ENCODE results near the gene SV2B. TPM values are rescaled to one million over a fixed set of nuclear protein-coding genes. Genes with fewer than 3 reads are reported as not detected.

SV2B gene
- total and polyA plus RNA-seq, 2 donors (not counting 1 experiment from before 2014, with no cell fraction given): not detected

DNA sequence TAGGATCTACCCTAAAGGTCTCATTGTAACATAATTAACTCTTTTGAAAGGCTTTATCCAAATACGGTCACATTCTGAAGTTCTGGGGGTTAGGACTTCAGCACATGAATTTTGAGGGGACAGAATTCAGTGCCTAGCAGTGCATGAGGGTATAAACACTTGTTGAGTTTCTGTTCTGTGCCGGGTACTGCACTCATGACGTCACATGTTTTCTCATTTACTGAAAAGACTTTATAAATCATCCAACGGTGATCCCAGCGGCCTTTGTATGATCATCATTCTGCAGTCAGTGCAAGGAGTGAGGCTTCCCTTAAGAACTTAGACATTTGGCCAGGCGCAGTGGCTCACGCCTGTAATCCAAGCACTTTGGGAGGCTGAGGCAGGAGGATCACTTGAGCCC is 25.1 kb downstream of the SV2B start:
- H3K27me3 ChIP-seq (replicated peaks in 1 of 4; ENCODE audit: control extremely low read depth in 1 of 4, control insufficient read depth in 3 of 4, insufficient read depth in 4 of 4, low read length in 3 of 4): peaks cover 0 to 20% (median 0%) of the 10 kb centered on the region in 4 experiments
- H3K27ac Mint-ChIP-seq: no peak overlapping the region
- no peak overlapping the region for H3K4me3 Mint-ChIP-seq
- ATAC-seq (ENCODE audit: low read depth) (no peak), DNase-seq (no peak)
- ChIA-PET POLR2A (no interaction called here), CTCF (no interaction called here)
- H3K4me1 ChIP-seq (ENCODE audit: control insufficient read depth in 2 of 2, insufficient read depth in 2 of 2, low read length in 2 of 2): no peaks in the 10 kb centered on the region
- TF ChIP-seq, protein P1, sequence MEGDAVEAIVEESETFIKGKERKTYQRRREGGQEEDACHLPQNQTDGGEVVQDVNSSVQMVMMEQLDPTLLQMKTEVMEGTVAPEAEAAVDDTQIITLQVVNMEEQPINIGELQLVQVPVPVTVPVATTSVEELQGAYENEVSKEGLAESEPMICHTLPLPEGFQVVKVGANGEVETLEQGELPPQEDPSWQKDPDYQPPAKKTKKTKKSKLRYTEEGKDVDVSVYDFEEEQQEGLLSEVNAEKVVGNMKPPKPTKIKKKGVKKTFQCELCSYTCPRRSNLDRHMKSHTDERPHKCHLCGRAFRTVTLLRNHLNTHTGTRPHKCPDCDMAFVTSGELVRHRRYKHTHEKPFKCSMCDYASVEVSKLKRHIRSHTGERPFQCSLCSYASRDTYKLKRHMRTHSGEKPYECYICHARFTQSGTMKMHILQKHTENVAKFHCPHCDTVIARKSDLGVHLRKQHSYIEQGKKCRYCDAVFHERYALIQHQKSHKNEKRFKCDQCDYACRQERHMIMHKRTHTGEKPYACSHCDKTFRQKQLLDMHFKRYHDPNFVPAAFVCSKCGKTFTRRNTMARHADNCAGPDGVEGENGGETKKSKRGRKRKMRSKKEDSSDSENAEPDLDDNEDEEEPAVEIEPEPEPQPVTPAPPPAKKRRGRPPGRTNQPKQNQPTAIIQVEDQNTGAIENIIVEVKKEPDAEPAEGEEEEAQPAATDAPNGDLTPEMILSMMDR (IDR thresholded peaks at IDR 0.05): no peak
- no peak for TF ChIP-seq EZH2 (IDR thresholded peaks at IDR 0.05; ENCODE audit: borderline replicate concordance, insufficient read depth, low read depth, low read length, poor library complexity, severe bottlenecking)
- no peaks in the 10 kb centered on the region for H3K79me2 ChIP-seq (ENCODE audit: control insufficient read depth, insufficient read depth, low read length)
- H4K20me1 ChIP-seq (ENCODE audit: control insufficient read depth, insufficient read depth, low read length, poor library complexity, severe bottlenecking): no peaks in the 10 kb centered on the region
- 98% methylated on average over 7 of the region's 7 CpGs for WGBS (ENCODE audit: insufficient coverage)
- H3K27ac ChIP-seq (ENCODE audit: low read length in 2 of 2): no peak overlapping the region
- no peak overlapping the region for H3K4me2 ChIP-seq (replicated peaks; ENCODE audit: low read depth, low read length, poor library complexity, severe bottlenecking)
- intact Hi-C loops (cut with micrococcal nuclease): no loop called here
- H3K4me1 Mint-ChIP-seq: no peaks in the 10 kb centered on the region
- no peaks in the 10 kb centered on the region for H3K36me3 ChIP-seq (replicated peaks in 1 of 2; ENCODE audit: control extremely low read depth in 1 of 2, control insufficient read depth in 1 of 2, extremely low read depth in 1 of 2, insufficient read depth in 2 of 2, low read length in 1 of 2)
- no peaks in the 10 kb centered on the region for H3K9me3 Mint-ChIP-seq (ENCODE audit: insufficient read depth)
- H3K9me3 ChIP-seq (ENCODE audit: control extremely low read depth in 1 of 3, control insufficient read depth in 2 of 3, insufficient read depth in 1 of 3, low read length in 2 of 3): no peaks in the 10 kb centered on the region
- no peak overlapping the region for H3K9ac ChIP-seq (ENCODE audit: low read length)
- H3K27me3 Mint-ChIP-seq: peaks cover 48% of the 10 kb centered on the region
- H2AFZ ChIP-seq (ENCODE audit: insufficient read depth, low read depth, low read length, poor library complexity, severe bottlenecking): no peak overlapping the region
- no peak overlapping the region for H3K4me3 ChIP-seq (ENCODE audit: control extremely low read depth in 1 of 5, extremely low read depth in 1 of 5, insufficient read depth in 1 of 5, low read depth in 2 of 5, low read length in 4 of 5)

DNA sequence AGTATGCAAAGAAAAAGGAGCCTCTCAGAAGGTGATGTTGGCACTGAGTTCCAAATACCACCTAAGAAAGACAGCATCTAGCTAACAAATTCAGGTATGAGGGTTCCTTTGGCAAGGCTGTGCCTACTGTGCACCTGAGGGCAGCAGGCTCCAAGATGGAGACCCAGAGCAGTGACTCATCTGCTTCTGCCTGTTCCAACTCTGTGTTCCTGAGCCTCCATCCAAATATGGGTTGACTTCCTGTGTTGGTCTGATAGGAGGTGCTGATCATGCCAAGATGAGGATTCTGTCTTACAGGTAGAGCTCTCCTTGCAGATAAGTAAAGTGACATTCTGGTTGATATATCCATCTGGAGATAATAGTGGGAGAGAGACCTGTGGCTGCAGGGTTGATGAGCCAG is 26.0 kb downstream of the SV2B start:
- no peak overlapping the region for H3K9ac ChIP-seq (ENCODE audit: low read length)
- Mint-ChIP-seq H3K9me3 (ENCODE audit: insufficient read depth) (no peaks in the 10 kb centered on the region), H3K27ac (no peak overlapping the region), H3K27me3 (peaks cover 43% of the 10 kb centered on the region), H3K4me3 (no peak overlapping the region), H3K4me1 (no peaks in the 10 kb centered on the region)
- H3K4me3 ChIP-seq (ENCODE audit: control extremely low read depth in 1 of 5, extremely low read depth in 1 of 5, insufficient read depth in 1 of 5, low read depth in 2 of 5, low read length in 4 of 5): no peak overlapping the region
- intact Hi-C loops (cut with micrococcal nuclease): no loop called here
- H3K27ac ChIP-seq (ENCODE audit: low read length in 2 of 2): no peak overlapping the region
- no peaks in the 10 kb centered on the region for H3K79me2 ChIP-seq (ENCODE audit: control insufficient read depth, insufficient read depth, low read length)
- H3K4me1 ChIP-seq (ENCODE audit: control insufficient read depth in 2 of 2, insufficient read depth in 2 of 2, low read length in 2 of 2): no peaks in the 10 kb centered on the region
- H3K4me2 ChIP-seq (replicated peaks; ENCODE audit: low read depth, low read length, poor library complexity, severe bottlenecking): no peak overlapping the region
- H3K36me3 ChIP-seq (replicated peaks in 1 of 2; ENCODE audit: control extremely low read depth in 1 of 2, control insufficient read depth in 1 of 2, extremely low read depth in 1 of 2, insufficient read depth in 2 of 2, low read length in 1 of 2): no peaks in the 10 kb centered on the region
- no peaks in the 10 kb centered on the region for H3K9me3 ChIP-seq (ENCODE audit: control extremely low read depth in 1 of 3, control insufficient read depth in 2 of 3, insufficient read depth in 1 of 3, low read length in 2 of 3)
- no peak for TF ChIP-seq EZH2 (IDR thresholded peaks at IDR 0.05; ENCODE audit: borderline replicate concordance, insufficient read depth, low read depth, low read length, poor library complexity, severe bottlenecking)
- TF ChIP-seq, protein P1 (IDR thresholded peaks at IDR 0.05): no peak
- peaks cover 0 to 20% (median 0%) of the 10 kb centered on the region in 4 experiments for H3K27me3 ChIP-seq (replicated peaks in 1 of 4; ENCODE audit: control extremely low read depth in 1 of 4, control insufficient read depth in 3 of 4, insufficient read depth in 4 of 4, low read length in 3 of 4)
- POLR2A ChIA-PET: no interaction called here
- ATAC-seq (ENCODE audit: low read depth) (no peak), DNase-seq (no peak)
- CTCF ChIA-PET: no interaction called here
- H4K20me1 ChIP-seq (ENCODE audit: control insufficient read depth, insufficient read depth, low read length, poor library complexity, severe bottlenecking): no peaks in the 10 kb centered on the region
- no peak overlapping the region for H2AFZ ChIP-seq (ENCODE audit: insufficient read depth, low read depth, low read length, poor library complexity, severe bottlenecking)

Data from B cell (primary cell).